GM23338 (cell line): ENCODE measurements around the gene SH3GLB1. TPM values are rescaled to one million over a fixed set of nuclear protein-coding genes. Genes with fewer than 3 reads are reported as not detected.

Experiments
- ATAC-seq: fragments of 200-7000 bp; cut with Tn5 transposase; 3 replicates; pipeline ENCODE4 v1.9.1; 2020
- DNase-seq: peaks from one replicate; pipeline ENCODE4 v3.0.0-alpha.2; 2015; ENCODE audit warnings: low spot score
- H2AFZ ChIP-seq: fragments of 200-600 bp; sonication (generic); 2 replicates; pipeline ENCODE4 v1.8.0; 2016; ENCODE audit warnings: antibody characterized with exemption, mild to moderate bottlenecking, moderate library complexity
- H3F3A ChIP-seq: fragments of 200-600 bp; sonication (generic); replicated peaks from 2 replicates; pipeline ENCODE4 v1.8.0; 2017; ENCODE audit warnings: antibody characterized with exemption, mixed run types, low read depth
- H3K27ac ChIP-seq: fragments of 200-600 bp; sonication (generic); 2 replicates; pipeline ENCODE4 v1.6.1; 2016; ENCODE audit warnings: low read depth
- H3K27me3 ChIP-seq: fragments of 200-600 bp; sonication (generic); 2 replicates; pipeline ENCODE4 v1.8.0; 2016; ENCODE audit warnings: mild to moderate bottlenecking, mixed run types, moderate library complexity; ENCODE audit not compliant: insufficient read depth
- H3K36me3 ChIP-seq: fragments of 200-600 bp; sonication (generic); 2 replicates; pipeline ENCODE4 v1.8.0; 2016; ENCODE audit warnings: mild to moderate bottlenecking; ENCODE audit not compliant: insufficient read depth
- H3K4me1 ChIP-seq: fragments of 200-600 bp; sonication (generic); 2 replicates; pipeline ENCODE4 v1.8.0; 2016; ENCODE audit warnings: mild to moderate bottlenecking, moderate library complexity; ENCODE audit not compliant: insufficient read depth
- H3K4me2 ChIP-seq: fragments of 200-600 bp; sonication (generic); 2 replicates; pipeline ENCODE4 v1.7.1; 2017; ENCODE audit warnings: mixed run types
- H3K4me3 ChIP-seq: fragments of 200-600 bp; sonication (generic); 2 replicates; pipeline ENCODE4 v1.6.1; 2016; ENCODE audit warnings: mixed run types
- H3K79me2 ChIP-seq: fragments of 200-600 bp; sonication (generic); replicated peaks from 2 replicates; pipeline ENCODE4 v1.8.0; 2017; ENCODE audit warnings: mild to moderate bottlenecking; ENCODE audit not compliant: insufficient read depth
- H3K9me2 ChIP-seq: fragments of 200-600 bp; sonication (generic); 2 replicates; pipeline ENCODE4 v1.8.0; 2017; ENCODE audit not compliant: insufficient read depth
- H4K20me1 ChIP-seq: fragments of 200-600 bp; sonication (generic); replicated peaks from 2 replicates; pipeline ENCODE4 v1.8.0; 2017; ENCODE audit warnings: mild to moderate bottlenecking; ENCODE audit not compliant: insufficient read depth
- H3K27ac Mint-ChIP-seq: 2 replicates; pipeline ENCODE4 v1.8.0; 2020; ENCODE audit warnings: inconsistent platforms, mild to moderate bottlenecking, moderate library complexity, mixed read lengths
- H3K27me3 Mint-ChIP-seq: 3 replicates; pipeline ENCODE4 v1.8.0; 2022; ENCODE audit warnings: low read depth, mild to moderate bottlenecking, moderate library complexity, mixed read lengths, inconsistent platforms; ENCODE audit not compliant: insufficient read depth, poor library complexity
- H3K36me3 Mint-ChIP-seq: 3 replicates; pipeline ENCODE4 v1.8.0; 2021; ENCODE audit warnings: low read depth, mild to moderate bottlenecking, inconsistent platforms, moderate library complexity, mixed read lengths
- H3K4me1 Mint-ChIP-seq: 3 replicates; pipeline ENCODE4 v1.8.0; 2020; ENCODE audit warnings: mild to moderate bottlenecking, inconsistent platforms, mixed read lengths
- H3K4me3 Mint-ChIP-seq: 3 replicates; pipeline ENCODE4 v1.8.0; 2021; ENCODE audit warnings: moderate library complexity, mild to moderate bottlenecking, inconsistent platforms, mixed read lengths
- H3K9me3 Mint-ChIP-seq: 3 replicates; pipeline ENCODE4 v1.8.0; 2020; ENCODE audit warnings: moderate library complexity, mild to moderate bottlenecking, inconsistent platforms, mixed read lengths
- CREB1 ChIP-seq: fragments of 250-450 bp; sonication (Bioruptor Pico); IDR thresholded peaks from 2 replicates; pipeline ENCODE4 v1.5.0; 2020; ENCODE audit warnings: low read depth, mild to moderate bottlenecking, moderate library complexity
- CTCF ChIP-seq, 2 experiments: fragments of 200-600 bp in 1 of 2; sonication (generic) in 1 of 2; conservative IDR thresholded peaks; 2 replicates each; pipeline versions ENCODE4 v1.5.1 to v1.6.1; 2016 to 2017; ENCODE audit warnings: antibody characterized with exemption in 2 of 2, low read depth in 2 of 2, mild to moderate bottlenecking in 2 of 2, moderate library complexity in 1 of 2
- EZH2 ChIP-seq: fragments of 200-600 bp; sonication (generic); IDR thresholded peaks from one replicate; pipeline ENCODE4 v1.8.0; 2017; ENCODE audit warnings: antibody characterized with exemption, mild to moderate bottlenecking, low read depth; ENCODE audit not compliant: unreplicated experiment
- EZH2phosphoT487 ChIP-seq: fragments of 200-600 bp; sonication (generic); IDR thresholded peaks from one replicate; pipeline ENCODE4 v1.8.1; 2018; ENCODE audit warnings: antibody characterized with exemption; ENCODE audit not compliant: unreplicated experiment
- NANOG ChIP-seq: IDR thresholded peaks from 2 replicates; pipeline ENCODE4 v1.6.1; 2016; ENCODE audit warnings: antibody characterized with exemption, borderline replicate concordance
- STAT1 ChIP-seq: IDR thresholded peaks from one replicate; pipeline ENCODE4 v1.6.1; 2016; ENCODE audit warnings: antibody characterized with exemption; ENCODE audit not compliant: unreplicated experiment
- ZNF331 ChIP-seq: fragments of 250-450 bp; sonication (Bioruptor Pico); IDR thresholded peaks from 2 replicates; pipeline ENCODE4 v1.5.0; 2020; ENCODE audit warnings: low read depth, mild to moderate bottlenecking, moderate library complexity
- ZNF462 ChIP-seq: fragments of 250-450 bp; sonication (Bioruptor Pico); IDR thresholded peaks from 2 replicates; pipeline ENCODE4 v1.5.0; 2020; ENCODE audit warnings: mild to moderate bottlenecking, moderate library complexity
- polyA plus RNA-seq: library from polyadenylated mRNA; unstranded; fragments of >200 nt; fragmentation: Nextera tagmentation; extraction: Ambion mirVana; gene quantifications from 2 replicates; pipeline ENCODE4 v1.2.1, GENCODE V29; 2016
- total RNA-seq: library from RNA; depleted of rRNA; stranded (reverse); fragments of >200 nt; shearing (Covaris generic); gene quantifications from 2 replicates; pipeline ENCODE4 v1.2.3, GENCODE V29; 2014
- TF ChIP-seq, protein P1 (sequence below): IDR thresholded peaks from one replicate; pipeline ENCODE4 v1.6.1; 2018; ENCODE audit warnings: antibody characterized with exemption; ENCODE audit not compliant: unreplicated experiment

Gene SH3GLB1
- total and polyA plus RNA-seq, 2 experiments from 2014 or later: 21.4 to 29.4 TPM

GRCh38 chr1:86751923-86752322, 47.5 kb downstream of the SH3GLB1 start:
- Histone ChIP-seq H3K4me1 (peaks cover 7% of the 10 kb centered on the region), H2AFZ (no peak overlapping the region), H3K27me3 (no peaks in the 10 kb centered on the region), H3F3A (no peaks in the 10 kb centered on the region), H4K20me1 (no peaks in the 10 kb centered on the region), H3K36me3 (no peaks in the 10 kb centered on the region), H3K9me2 (no peaks in the 10 kb centered on the region), H3K27ac (no peak overlapping the region), H3K79me2 (no peaks in the 10 kb centered on the region), H3K4me2 (no peak overlapping the region), H3K4me3 (no peak overlapping the region)
- no peaks in the 10 kb centered on the region for H3K27me3 Mint-ChIP-seq
- DNase-seq (no peak), ATAC-seq (no peak)
- no peaks in the 10 kb centered on the region for H3K36me3 Mint-ChIP-seq
- TF ChIP-seq CTCF (conservative IDR thresholded peaks at IDR 0.05; ENCODE audit: low read depth in 2 of 2): no peak
- no peak for TF ChIP-seq ZNF462 (CRISPR knock-in tag)
- TF ChIP-seq ZNF331 (CRISPR knock-in tag): no peak
- no peak for TF ChIP-seq CREB1 (CRISPR knock-in tag)
- TF ChIP-seq EZH2: no peak
- no peak for TF ChIP-seq NANOG
- TF ChIP-seq, protein P1, sequence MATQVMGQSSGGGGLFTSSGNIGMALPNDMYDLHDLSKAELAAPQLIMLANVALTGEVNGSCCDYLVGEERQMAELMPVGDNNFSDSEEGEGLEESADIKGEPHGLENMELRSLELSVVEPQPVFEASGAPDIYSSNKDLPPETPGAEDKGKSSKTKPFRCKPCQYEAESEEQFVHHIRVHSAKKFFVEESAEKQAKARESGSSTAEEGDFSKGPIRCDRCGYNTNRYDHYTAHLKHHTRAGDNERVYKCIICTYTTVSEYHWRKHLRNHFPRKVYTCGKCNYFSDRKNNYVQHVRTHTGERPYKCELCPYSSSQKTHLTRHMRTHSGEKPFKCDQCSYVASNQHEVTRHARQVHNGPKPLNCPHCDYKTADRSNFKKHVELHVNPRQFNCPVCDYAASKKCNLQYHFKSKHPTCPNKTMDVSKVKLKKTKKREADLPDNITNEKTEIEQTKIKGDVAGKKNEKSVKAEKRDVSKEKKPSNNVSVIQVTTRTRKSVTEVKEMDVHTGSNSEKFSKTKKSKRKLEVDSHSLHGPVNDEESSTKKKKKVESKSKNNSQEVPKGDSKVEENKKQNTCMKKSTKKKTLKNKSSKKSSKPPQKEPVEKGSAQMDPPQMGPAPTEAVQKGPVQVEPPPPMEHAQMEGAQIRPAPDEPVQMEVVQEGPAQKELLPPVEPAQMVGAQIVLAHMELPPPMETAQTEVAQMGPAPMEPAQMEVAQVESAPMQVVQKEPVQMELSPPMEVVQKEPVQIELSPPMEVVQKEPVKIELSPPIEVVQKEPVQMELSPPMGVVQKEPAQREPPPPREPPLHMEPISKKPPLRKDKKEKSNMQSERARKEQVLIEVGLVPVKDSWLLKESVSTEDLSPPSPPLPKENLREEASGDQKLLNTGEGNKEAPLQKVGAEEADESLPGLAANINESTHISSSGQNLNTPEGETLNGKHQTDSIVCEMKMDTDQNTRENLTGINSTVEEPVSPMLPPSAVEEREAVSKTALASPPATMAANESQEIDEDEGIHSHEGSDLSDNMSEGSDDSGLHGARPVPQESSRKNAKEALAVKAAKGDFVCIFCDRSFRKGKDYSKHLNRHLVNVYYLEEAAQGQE: no peak
- TF ChIP-seq STAT1: no peak
- TF ChIP-seq EZH2phosphoT487: no peak
- H3K4me3 Mint-ChIP-seq: no peak overlapping the region
- peaks cover 30% of the 10 kb centered on the region for H3K4me1 Mint-ChIP-seq
- H3K9me3 Mint-ChIP-seq: no peaks in the 10 kb centered on the region
- H3K27ac Mint-ChIP-seq: no peak overlapping the region
